H9 (cell line): Measurements from ENCODE around the gene UTP25. TPM values are rescaled to one million over a fixed set of nuclear protein-coding genes. Genes with fewer than 3 reads are reported as not detected.

Experiments
- DNase-seq: peaks from one replicate; pipeline ENCODE4 v3.0.0-alpha.2; 2017
- H2AFZ ChIP-seq: one replicate; pipeline ENCODE4 v1.6.1; 2013; ENCODE audit warnings: mild to moderate bottlenecking, low read length, control low read depth, moderate library complexity
- H2AK5ac ChIP-seq: 2 replicates; pipeline ENCODE4 v1.6.1; 2013; ENCODE audit warnings: low read length, control low read depth, mixed read lengths; ENCODE audit not compliant: insufficient read length
- H2BK120ac ChIP-seq: one replicate; pipeline ENCODE4 v1.6.1; 2013; ENCODE audit warnings: low read depth, mild to moderate bottlenecking, low read length, control low read depth, inconsistent platforms; ENCODE audit not compliant: poor library complexity, severe bottlenecking
- H2BK12ac ChIP-seq: 2 replicates; pipeline ENCODE4 v1.6.1; 2013; ENCODE audit warnings: low read length, control low read depth, mixed read lengths, low read depth; ENCODE audit not compliant: insufficient read length
- H2BK15ac ChIP-seq: 2 replicates; pipeline ENCODE4 v1.6.1; 2013; ENCODE audit warnings: low read depth, low read length, control low read depth
- H2BK20ac ChIP-seq: one replicate; pipeline ENCODE4 v1.6.1; 2013; ENCODE audit warnings: low read depth, mild to moderate bottlenecking, low read length, control low read depth, inconsistent platforms; ENCODE audit not compliant: poor library complexity, severe bottlenecking
- H2BK5ac ChIP-seq: 2 replicates; pipeline ENCODE4 v1.6.1; 2013; ENCODE audit warnings: low read length, control low read depth, mixed read lengths; ENCODE audit not compliant: insufficient read length
- H3K14ac ChIP-seq: 2 replicates; pipeline ENCODE4 v1.6.1; 2013; ENCODE audit warnings: low read length, control low read depth; ENCODE audit not compliant: insufficient read depth
- H3K18ac ChIP-seq: 2 replicates; pipeline ENCODE4 v1.6.1; 2013; ENCODE audit warnings: low read depth, mild to moderate bottlenecking, mixed read lengths, low read length, control low read depth; ENCODE audit not compliant: insufficient read length
- H3K23ac ChIP-seq: 2 replicates; pipeline ENCODE4 v1.6.1; 2013; ENCODE audit warnings: low read length, control low read depth, mixed read lengths, low read depth; ENCODE audit not compliant: insufficient read length
- H3K23me2 ChIP-seq: 2 replicates; pipeline ENCODE4 v1.6.1; 2013; ENCODE audit warnings: low read depth, mild to moderate bottlenecking, mixed read lengths, low read length, control low read depth; ENCODE audit not compliant: insufficient read length, poor library complexity, severe bottlenecking
- H3K27ac ChIP-seq: 2 replicates; pipeline ENCODE4 v1.5.1; 2013; ENCODE audit warnings: low read length, control low read depth, mixed read lengths, low read depth; ENCODE audit not compliant: insufficient read length
- H3K27me3 ChIP-seq: 2 replicates; pipeline ENCODE4 v1.6.1; 2013; ENCODE audit warnings: low read length, control low read depth, inconsistent platforms; ENCODE audit not compliant: insufficient read depth
- H3K4ac ChIP-seq: 2 replicates; pipeline ENCODE4 v1.6.1; 2013; ENCODE audit warnings: low read depth, mild to moderate bottlenecking, control low read depth, inconsistent platforms, low read length, moderate library complexity
- H3K4me1 ChIP-seq: 2 replicates; pipeline ENCODE4 v1.6.1; 2013; ENCODE audit warnings: low read length, control low read depth, inconsistent platforms; ENCODE audit not compliant: insufficient read depth
- H3K4me2 ChIP-seq: 2 replicates; pipeline ENCODE4 v1.6.1; 2013; ENCODE audit warnings: low read length, control low read depth, mixed read lengths; ENCODE audit not compliant: insufficient read length, insufficient read depth
- H3K56ac ChIP-seq: 2 replicates; pipeline ENCODE4 v1.6.1; 2013; ENCODE audit warnings: low read depth, mild to moderate bottlenecking, mixed read lengths, low read length, control low read depth; ENCODE audit not compliant: insufficient read length
- H3K79me1 ChIP-seq: 2 replicates; pipeline ENCODE4 v1.6.1; 2013; ENCODE audit warnings: low read depth, mild to moderate bottlenecking, moderate library complexity, low read length, control low read depth, inconsistent platforms; ENCODE audit not compliant: insufficient read depth, poor library complexity, severe bottlenecking
- H3K79me2 ChIP-seq: 2 replicates; pipeline ENCODE4 v1.6.1; 2013; ENCODE audit warnings: low read length, control low read depth, inconsistent platforms; ENCODE audit not compliant: insufficient read depth
- H3K9ac ChIP-seq: 2 replicates; pipeline ENCODE4 v1.6.1; 2013; ENCODE audit warnings: low read length, control low read depth, mixed read lengths; ENCODE audit not compliant: insufficient read length; ENCODE audit errors: extremely low read depth
- H3K9me3 ChIP-seq: one replicate; pipeline ENCODE4 v1.6.1; 2013; ENCODE audit warnings: low read depth, low read length, inconsistent platforms; ENCODE audit not compliant: control insufficient read depth
- H3T11ph ChIP-seq: one replicate; pipeline ENCODE4 v1.6.1; 2013; ENCODE audit warnings: mild to moderate bottlenecking, low read length, control low read depth, inconsistent platforms
- H4K20me1 ChIP-seq: one replicate; pipeline ENCODE4 v1.6.1; 2013; ENCODE audit not compliant: control insufficient read depth, insufficient read length, insufficient read depth
- H4K5ac ChIP-seq: 2 replicates; pipeline ENCODE4 v1.6.1; 2013; ENCODE audit warnings: low read depth, mild to moderate bottlenecking, mixed read lengths, low read length, control low read depth; ENCODE audit not compliant: insufficient read length
- H4K8ac ChIP-seq: replicated peaks from 2 replicates; pipeline ENCODE4 v1.6.1; 2013; ENCODE audit warnings: low read length, control low read depth, mixed read lengths, low read depth; ENCODE audit not compliant: insufficient read length
- H4K91ac ChIP-seq: 2 replicates; pipeline ENCODE4 v1.6.1; 2013; ENCODE audit warnings: low read depth, mild to moderate bottlenecking, moderate library complexity, mixed read lengths, low read length, control low read depth; ENCODE audit not compliant: insufficient read length
- H3K27ac Mint-ChIP-seq, 3 experiments: 2 replicates in 2 of 3; 3 replicates in 1 of 3; pipeline ENCODE4 v1.8.0; 2020 to 2021; ENCODE audit warnings: mixed read lengths in 3 of 3, mild to moderate bottlenecking in 1 of 3, moderate library complexity in 1 of 3
- H3K27me3 Mint-ChIP-seq: 2 replicates; pipeline ENCODE4 v1.8.0; 2021; ENCODE audit warnings: low read depth, mild to moderate bottlenecking, moderate library complexity, mixed read lengths
- H3K36me3 Mint-ChIP-seq, 3 experiments: 2 replicates in 2 of 3; 3 replicates in 1 of 3; pipeline ENCODE4 v1.8.0; 2020 to 2021; ENCODE audit warnings: low read depth in 3 of 3, mixed read lengths in 3 of 3; ENCODE audit not compliant: insufficient read depth in 1 of 3
- H3K4me1 Mint-ChIP-seq, 2 experiments: 2 replicates each; pipeline ENCODE4 v1.8.0; 2020; ENCODE audit warnings: mixed read lengths in 2 of 2
- H3K4me3 Mint-ChIP-seq, 2 experiments: 2 replicates in 1 of 2; 3 replicates in 1 of 2; pipeline ENCODE4 v1.8.0; 2020 to 2021; ENCODE audit warnings: mild to moderate bottlenecking in 2 of 2, mixed read lengths in 2 of 2, moderate library complexity in 1 of 2
- H3K9me3 Mint-ChIP-seq, 2 experiments: 2 replicates in 1 of 2; 3 replicates in 1 of 2; pipeline ENCODE4 v1.8.0; 2020; ENCODE audit warnings: mild to moderate bottlenecking in 2 of 2, mixed read lengths in 2 of 2, moderate library complexity in 1 of 2
- CTCF ChIP-seq: fragments of 200-600 bp; sonication (generic); conservative IDR thresholded peaks from 3 replicates; pipeline ENCODE4 v1.8.0; 2021; ENCODE audit warnings: antibody characterized with exemption, mild to moderate bottlenecking
- WGBS: extraction: QIAGEN DNeasy Blood & Tissue Kit; methylation state at CpG from one replicate; pipeline ENCODE4 v1.1.7; 2013; ENCODE audit warnings: missing lambda C conversion rate, low lambda C conversion rate, mixed read lengths; ENCODE audit not compliant: insufficient read length; ENCODE audit errors: extremely low coverage; 5-methylcytosine and 5-hydroxymethylcytosine counted together
- total RNA-seq: library from RNA; stranded (reverse); gene quantifications from 2 replicates; pipeline ENCODE4 v1.2.1, GENCODE V29; 2021

UTP25 gene
- total RNA-seq, 1 experiment from 2014 or later = 12.9 TPM

- peaks cover 4 to 11% (median 8%) of the 10 kb centered on the region in 3 experiments; a peak in 6 of 7 replicates for H3K36me3 Mint-ChIP-seq
- no peak overlapping the region for H3K4ac ChIP-seq
- H3K14ac ChIP-seq = no peak overlapping the region
- no peak overlapping the region for H2BK5ac ChIP-seq
- no CpG with 5 or more reads among the region's 4 CpGs for WGBS
- no peak for TF ChIP-seq CTCF
- no peak overlapping the region for H3T11ph ChIP-seq
- peaks cover 14 to 18% of the 10 kb centered on the region in 2 experiments for H3K9me3 Mint-ChIP-seq
- no peaks in the 10 kb centered on the region for H3K27me3 ChIP-seq
- no peak overlapping the region for H3K4me2 ChIP-seq
- no peak overlapping the region for H2AFZ ChIP-seq
- H2AK5ac ChIP-seq = no peak overlapping the region
- no peak overlapping the region for H3K27ac ChIP-seq
- H3K9me3 ChIP-seq = no peaks in the 10 kb centered on the region
- H3K79me2 ChIP-seq = no peaks in the 10 kb centered on the region
- peaks cover 11% of the 10 kb centered on the region for H3K27me3 Mint-ChIP-seq
- peaks cover 18% of the 10 kb centered on the region for H3K4me1 ChIP-seq
- H3K4me1 Mint-ChIP-seq = peaks cover 33 to 36% of the 10 kb centered on the region in 2 experiments
- no peak overlapping the region for H2BK120ac ChIP-seq
- no peak overlapping the region for H3K9ac ChIP-seq
- peak overlapping the region in 1 of 3 experiments; percentile 89; a peak in 1 of 7 replicates for H3K27ac Mint-ChIP-seq
- H3K79me1 ChIP-seq = no peaks in the 10 kb centered on the region
- H4K20me1 ChIP-seq = no peaks in the 10 kb centered on the region
- H2BK12ac ChIP-seq = no peak overlapping the region
- no peak overlapping the region for H4K91ac ChIP-seq
- H3K4me3 Mint-ChIP-seq = no peak overlapping the region
- no peak overlapping the region for H3K56ac ChIP-seq
- DNase-seq = no peak
- H4K5ac ChIP-seq = no peak overlapping the region
- no peak overlapping the region for H2BK20ac ChIP-seq
- H3K23ac ChIP-seq = no peak overlapping the region
- no peaks in the 10 kb centered on the region for H3K23me2 ChIP-seq
- no peak overlapping the region for H4K8ac ChIP-seq
- H2BK15ac ChIP-seq = no peak overlapping the region
- no peak overlapping the region for H3K18ac ChIP-seq
These were observed 36.2 kb downstream of the UTP25 start for GRCh38 chr1:209863766-209864485.
